A549 (cell line): ENCODE measurements around the gene CCDC57. TPM values are rescaled to one million over a fixed set of nuclear protein-coding genes. Genes with fewer than 3 reads are reported as not detected.

Source experiments
- ATAC-seq, 2 experiments: fragments of 200-7000 bp in 1 of 2; fragments of >200 bp in 1 of 2; cut with Nextera tagmentation in 1 of 2; cut with Tn5 transposase in 1 of 2; 3 replicates each; pipeline versions ENCODE4 v1.8.0 to v1.9.1; 2018 to 2020; ENCODE audit warnings: mild to moderate bottlenecking in 1 of 2, moderate library complexity in 1 of 2
- CTCF ChIA-PET: fragments of 300-600 bp; sonication (Branson Sonifier 250); formaldehyde crosslinking; extraction: SDS; loops from one replicate; lab custom pipeline; 2021; ENCODE audit warnings: antibody characterized with exemption, inconsistent platforms; lab: Yijun Ruan, JAX
- POLR2A ChIA-PET: fragments of 350-600 bp; formaldehyde crosslinking; extraction: SDS; loops from one replicate; lab custom pipeline; 2021; ENCODE audit warnings: antibody characterized with exemption, inconsistent platforms; lab: Yijun Ruan, JAX
- DNase-seq, 2 experiments: peaks; one replicate each; pipeline versions ENCODE4 v3.0.0 to v3.0.0-alpha.2; 2011 to 2016; ENCODE audit warnings: low read depth in 1 of 2, low spot score in 1 of 2
- FAIRE-seq: peaks from 2 replicates; lab custom pipeline; 2011; peaks lifted over from hg19 to GRCh38; lab: Jason Lieb, UNC
- H3K27ac ChIP-seq, 2 experiments: fragments of >200 bp; sonication (Bioruptor Twin); formaldehyde crosslinking; 3 replicates each; pipeline ENCODE4 v1.5.1; 2016 to 2017
- H3K4me1 ChIP-seq: fragments of >200 bp; sonication (Bioruptor Twin); formaldehyde crosslinking; 3 replicates; pipeline ENCODE4 v1.6.1; 2016
- H3K4me2 ChIP-seq: fragments of >200 bp; sonication (Bioruptor Twin); formaldehyde crosslinking; 3 replicates; pipeline ENCODE4 v1.6.1; 2016
- H3K4me3 ChIP-seq: fragments of >200 bp; sonication (Bioruptor Twin); formaldehyde crosslinking; 3 replicates; pipeline ENCODE4 v1.5.1; 2016
- H3K9me3 ChIP-seq: fragments of >200 bp; sonication (Bioruptor Twin); formaldehyde crosslinking; 3 replicates; pipeline ENCODE4 v1.6.1; 2016
- BCL3 ChIP-seq: fragments of >200 bp; sonication (Bioruptor Twin); formaldehyde crosslinking; IDR thresholded peaks from 3 replicates; pipeline ENCODE4 v1.6.1; 2016
- CEBPB ChIP-seq, 2 experiments: fragments of >200 bp in 1 of 2; sonication (Bioruptor Twin) in 1 of 2; formaldehyde crosslinking in 1 of 2; IDR thresholded peaks; 2 replicates each; pipeline ENCODE4 v1.6.1; 2012 to 2016
- EHF ChIP-seq: fragments of 250-450 bp; sonication (Bioruptor Pico); IDR thresholded peaks from 2 replicates; pipeline ENCODE4 v1.5.0; 2020; ENCODE audit warnings: mild to moderate bottlenecking
- ELK1 ChIP-seq: fragments of 150-350 bp; IDR thresholded peaks from 2 replicates; pipeline ENCODE4 v1.6.1; 2014; ENCODE audit warnings: low read depth, mild to moderate bottlenecking, low read length
- FOSB ChIP-seq: fragments of 250-450 bp; sonication (Bioruptor Pico); IDR thresholded peaks from 2 replicates; pipeline ENCODE4 v1.5.0; 2020; ENCODE audit warnings: mild to moderate bottlenecking, moderate library complexity
- HDAC2 ChIP-seq: fragments of 200-600 bp; sonication (generic); IDR thresholded peaks from 2 replicates; pipeline ENCODE4 v1.6.1; 2016
- HMGXB4 ChIP-seq: fragments of 250-450 bp; sonication (Bioruptor Pico); IDR thresholded peaks from 2 replicates; pipeline ENCODE4 v1.5.0; 2021; ENCODE audit warnings: mild to moderate bottlenecking, moderate library complexity, borderline replicate concordance
- KDM5A ChIP-seq: fragments of 200-600 bp; sonication (generic); IDR thresholded peaks from 2 replicates; pipeline ENCODE4 v1.6.1; 2016; ENCODE audit warnings: antibody characterized with exemption, mild to moderate bottlenecking
- MAFK ChIP-seq: fragments of 450-650 bp; IDR thresholded peaks from 2 replicates; pipeline ENCODE4 v1.6.1; 2014; ENCODE audit not compliant: partially characterized antibody
- NR3C1 ChIP-seq: fragments of >200 bp; sonication (Bioruptor Twin); formaldehyde crosslinking; IDR thresholded peaks from 3 replicates; pipeline ENCODE4 v1.6.1; 2017
- PBX3 ChIP-seq: IDR thresholded peaks from 2 replicates; pipeline ENCODE4 v1.6.1; 2012
- PHF8 ChIP-seq: fragments of 200-600 bp; sonication (generic); IDR thresholded peaks from 2 replicates; pipeline ENCODE4 v1.6.1; 2016; ENCODE audit warnings: low read depth, mild to moderate bottlenecking, antibody characterized with exemption, moderate library complexity, borderline replicate concordance
- POLR2A ChIP-seq: IDR thresholded peaks from 2 replicates; pipeline ENCODE4 v1.6.1; 2012; ENCODE audit warnings: mild to moderate bottlenecking, low read length
- POLR2AphosphoS2 ChIP-seq: conservative IDR thresholded peaks from 2 replicates; pipeline ENCODE4 v1.6.1; 2012; ENCODE audit warnings: low read length, improper control_type of control experiment, inconsistent platforms
- RARB ChIP-seq: fragments of 250-450 bp; sonication (Bioruptor Pico); IDR thresholded peaks from 2 replicates; pipeline ENCODE4 v1.8.0; 2021; ENCODE audit warnings: mild to moderate bottlenecking, moderate library complexity
- RFX5 ChIP-seq: fragments of 450-650 bp; IDR thresholded peaks from 2 replicates; pipeline ENCODE4 v1.7.1; 2014; ENCODE audit warnings: antibody characterized with exemption, mild to moderate bottlenecking, moderate library complexity
- SMC3 ChIP-seq: fragments of >200 bp; sonication (Bioruptor Twin); formaldehyde crosslinking; IDR thresholded peaks from 3 replicates; pipeline ENCODE4 v1.6.1; 2018; ENCODE audit warnings: inconsistent platforms
- TFCP2L1 ChIP-seq: fragments of 250-450 bp; sonication (Bioruptor Pico); IDR thresholded peaks from 2 replicates; pipeline ENCODE4 v1.5.0; 2021; ENCODE audit warnings: mild to moderate bottlenecking
- TP53 ChIP-seq: fragments of 250-450 bp; sonication (Bioruptor Pico); IDR thresholded peaks from 2 replicates; pipeline ENCODE4 v1.5.0; 2021; ENCODE audit warnings: mild to moderate bottlenecking, moderate library complexity
- ZC3H11A ChIP-seq: fragments of 450-650 bp; IDR thresholded peaks from 2 replicates; pipeline ENCODE4 v1.6.1; 2014; ENCODE audit warnings: antibody characterized with exemption, mild to moderate bottlenecking
- WGBS: methylation state at CpG from one replicate; pipeline ENCODE4 v1.1.6; 2017; ENCODE audit errors: missing lambda C conversion rate; 5-methylcytosine and 5-hydroxymethylcytosine counted together
- polyA plus RNA-seq, 4 experiments: library from polyadenylated mRNA; depleted of rRNA in 3 of 4; stranded (reverse); fragments of >200 nt; fragmentation: RNase III in 1 of 4; extraction: RNeasy Plus Mini Kit Qiagen cat#74134 plus additional on column Dnase treatment in 1 of 4; gene quantifications; 2 replicates in 3 of 4; 3 replicates in 1 of 4; pipeline ENCODE4 v1.2.3, GENCODE V29; 2011 to 2017
- TF ChIP-seq, protein P1 (sequence below): IDR thresholded peaks from 2 replicates; pipeline ENCODE4 v1.6.1; 2012
- TF ChIP-seq, protein P2 (sequence below): IDR thresholded peaks from 2 replicates; pipeline ENCODE4 v1.6.1; 2012; ENCODE audit warnings: low read depth, borderline replicate concordance

The CCDC57 gene
- polyA plus RNA-seq, 2 of the 4 experiments (the other 2 are of a cell fraction), result 18.2 to 18.5 TPM

- CTCF ChIA-PET, result interaction anchor here (0.7 to 2.2 kb wide), 7 partner anchors 8 to 62 kb away, joined by 3 to 11 read pairs (median 6); partner anchors contain the start of gene DCXR
- peak overlapping the region; percentile 91 for H3K4me3 ChIP-seq
- ATAC-seq (no peak), FAIRE-seq (no peak), DNase-seq (no peak)
- no peaks in the 10 kb centered on the region for H3K9me3 ChIP-seq
- POLR2A ChIA-PET, result interaction anchor here (0.6 to 2.9 kb wide), 17 partner anchors 9 to 137 kb away, joined by 3 to 33 read pairs (median 5); partner anchors contain the start of genes CENPX, DCXR, DUS1L and LRRC45
- H3K4me2 ChIP-seq, result peak overlapping the region; percentile 97
- H3K4me1 ChIP-seq, result peaks cover 49% of the 10 kb centered on the region
- WGBS, result 10% methylated on average over 2 of the region's 36 CpGs
- peak; percentile 70 for TF ChIP-seq EHF (CRISPR knock-in tag)
- TF ChIP-seq POLR2AphosphoS2, result no peak
- no peak for TF ChIP-seq FOSB (CRISPR knock-in tag)
- TF ChIP-seq BCL3, result no peak
- TF ChIP-seq KDM5A, result no peak
- no peak for TF ChIP-seq SMC3
- TF ChIP-seq ELK1, result no peak
- TF ChIP-seq MAFK, result no peak
- TF ChIP-seq NR3C1, result no peak
- peak; percentile 96 for TF ChIP-seq PHF8
- TF ChIP-seq HDAC2, result no peak
- TF ChIP-seq PBX3, result no peak
- no peak for TF ChIP-seq TFCP2L1 (CRISPR knock-in tag)
- H3K27ac ChIP-seq, result peak overlapping the region; percentile 95 to 96
Measured at GRCh38 chr17:82097919-82098168, 114.8 kb downstream of the CCDC57 start.

- FAIRE-seq (no peak), ATAC-seq (peak; percentile 12 to 38), DNase-seq (peak; percentile 63 to 66)
- Histone ChIP-seq H3K9me3 (no peaks in the 10 kb centered on the region), H3K4me2 (peak overlapping the region; percentile 97), H3K4me3 (peak overlapping the region; percentile 91), H3K27ac (peak overlapping the region; percentile 95 to 96), H3K4me1 (peaks cover 49% of the 10 kb centered on the region)
- CTCF ChIA-PET, result interaction anchor here (1.0 to 3.1 kb wide), 7 partner anchors 10 to 67 kb away, joined by 3 to 17 read pairs (median 6); partner anchors contain the start of gene DCXR
- no peak for TF ChIP-seq CEBPB (IDR thresholded peaks at IDR 0.05)
- no peak for TF ChIP-seq RFX5
- TF ChIP-seq ZC3H11A, result no peak
- TF ChIP-seq ELK1, result no peak
- no peak for TF ChIP-seq SMC3
- TF ChIP-seq TP53 (CRISPR knock-in tag), result peak; percentile 52; the same call in 1 of the 2 replicates
- peak; percentile 39; the same call in 1 of the 2 replicates for TF ChIP-seq POLR2A
- TF ChIP-seq RARB (CRISPR knock-in tag), result no peak
- TF ChIP-seq, protein P1, sequence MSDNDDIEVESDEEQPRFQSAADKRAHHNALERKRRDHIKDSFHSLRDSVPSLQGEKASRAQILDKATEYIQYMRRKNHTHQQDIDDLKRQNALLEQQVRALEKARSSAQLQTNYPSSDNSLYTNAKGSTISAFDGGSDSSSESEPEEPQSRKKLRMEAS, result peak; percentile 83
- TF ChIP-seq, protein P2, sequence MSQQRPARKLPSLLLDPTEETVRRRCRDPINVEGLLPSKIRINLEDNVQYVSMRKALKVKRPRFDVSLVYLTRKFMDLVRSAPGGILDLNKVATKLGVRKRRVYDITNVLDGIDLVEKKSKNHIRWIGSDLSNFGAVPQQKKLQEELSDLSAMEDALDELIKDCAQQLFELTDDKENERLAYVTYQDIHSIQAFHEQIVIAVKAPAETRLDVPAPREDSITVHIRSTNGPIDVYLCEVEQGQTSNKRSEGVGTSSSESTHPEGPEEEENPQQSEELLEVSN, result peak; percentile 55
- 0 out of 2 replicates have a peak, but pooled peaks have one; percentile 26 for TF ChIP-seq TFCP2L1 (CRISPR knock-in tag)
- no peak for TF ChIP-seq HMGXB4
- POLR2A ChIA-PET, result interaction anchor here (0.6 to 2.9 kb wide), 16 partner anchors 9 to 137 kb away, joined by 3 to 33 read pairs (median 5); partner anchors contain the start of genes CENPX, DCXR, DUS1L and LRRC45
- 0% methylated on average over 3 of the region's 77 CpGs for WGBS
Measured at GRCh38 chr17:82097184-82097918, 115.3 kb downstream of the CCDC57 start.
